Measurements from ENCODE around the gene KIF1B.

- TF ChIP-seq CTCF (IDR thresholded peaks at IDR 0.05; ENCODE audit: low read length) (no peak), EZH2 (optimal IDR thresholded peaks at IDR 0.05; ENCODE audit: low read depth, low read length) (no peak)
Observed at GRCh38 chr1:10283318-10283984, 73.1 kb downstream of the KIF1B start.

Measured in MM.1S (cell line).